HepG2 (cell line): ENCODE data around the gene ANTKMT. TPM values are rescaled to one million over a fixed set of nuclear protein-coding genes. Genes with fewer than 3 reads are reported as not detected.

Source experiments
- AKAP8 ChIP-seq: sonication (generic); formaldehyde crosslinking; IDR thresholded peaks from 2 replicates; pipeline ENCODE4 v1.5.1; 2020; ENCODE audit warnings: mild to moderate bottlenecking, missing genetic modification reagents
- FOSL1 ChIP-seq: sonication (generic); formaldehyde crosslinking; IDR thresholded peaks from 2 replicates; pipeline ENCODE4 v1.9.0; 2021; ENCODE audit warnings: missing genetic modification reagents, borderline replicate concordance
- GATAD2A ChIP-seq: IDR thresholded peaks from 2 replicates; pipeline ENCODE4 v1.6.1; 2016
- KLF15 ChIP-seq: sonication (generic); formaldehyde crosslinking; IDR thresholded peaks from 2 replicates; pipeline ENCODE4 v1.8.1; 2023; ENCODE audit warnings: borderline replicate concordance, mild to moderate bottlenecking, inconsistent platforms, missing genetic modification reagents, mixed read lengths
- MED13 ChIP-seq: sonication (generic); formaldehyde crosslinking; IDR thresholded peaks from 2 replicates; pipeline ENCODE4 v1.5.0; 2020; ENCODE audit warnings: missing genetic modification reagents
- NR3C1 ChIP-seq: sonication (generic); formaldehyde crosslinking; IDR thresholded peaks from 2 replicates; pipeline ENCODE4 v1.4.0; 2020; ENCODE audit warnings: missing genetic modification reagents
- RFX3 ChIP-seq: IDR thresholded peaks from 2 replicates; pipeline ENCODE4 v1.6.1; 2016; ENCODE audit warnings: missing biosample characterization, missing genetic modification reagents
- ZNF430 ChIP-seq: sonication (generic); formaldehyde crosslinking; IDR thresholded peaks from 2 replicates; pipeline ENCODE4 v1.9.0; 2021; ENCODE audit warnings: mild to moderate bottlenecking, missing genetic modification reagents
- ZSCAN25 ChIP-seq: sonication (generic); formaldehyde crosslinking; IDR thresholded peaks from 2 replicates; pipeline ENCODE4 v1.8.0; 2022; ENCODE audit warnings: mild to moderate bottlenecking, missing genetic modification reagents
- polyA plus RNA-seq, 8 experiments: library from polyadenylated mRNA; depleted of rRNA in 3 of 8; stranded (reverse) in 7 of 8; unstranded in 1 of 8; fragments of >200 nt; fragmentation: Illumina TruSeq in 4 of 8; extraction: Trizol in 4 of 8; gene quantifications; 2 replicates each; pipeline versions ENCODE4 v1.2.1 to v1.2.3, GENCODE V29; 2011 to 2016; ENCODE audit warnings: low read depth in 4 of 8, missing spikeins in 1 of 8, mixed read lengths in 1 of 8; ENCODE audit not compliant: insufficient read depth in 1 of 8
- total RNA-seq, 5 experiments: library from RNA; depleted of rRNA; stranded (reverse); fragments of >200 nt; fragmentation: Illumina TruSeq; extraction: Trizol; gene quantifications; 2 replicates each; pipeline ENCODE4 v1.2.3, GENCODE V29; 2016; ENCODE audit warnings: low read depth in 1 of 5
- TF ChIP-seq, protein P1 (sequence below): sonication (generic); formaldehyde crosslinking; IDR thresholded peaks from 2 replicates; pipeline ENCODE4 v1.4.0; 2020; ENCODE audit warnings: missing genetic modification reagents
- TF ChIP-seq, protein P2 (sequence below): sonication (generic); formaldehyde crosslinking; IDR thresholded peaks from 2 replicates; pipeline ENCODE4 v1.4.0; 2020; ENCODE audit warnings: missing genetic modification reagents
- TF ChIP-seq, protein P3 (sequence below): IDR thresholded peaks from 2 replicates; pipeline ENCODE4 v1.6.1; 2016; ENCODE audit warnings: control low read depth
- TF ChIP-seq, protein P4 (sequence below): sonication (generic); formaldehyde crosslinking; IDR thresholded peaks from 2 replicates; pipeline ENCODE4 v1.9.0; 2021; ENCODE audit warnings: mild to moderate bottlenecking, missing genetic modification reagents
- TF ChIP-seq, protein P5 (sequence below): IDR thresholded peaks from 2 replicates; pipeline ENCODE4 v1.6.1; 2016

Gene ANTKMT
- total and polyA plus RNA-seq, 2 of the 13 experiments (the other 11 are each of a cell fraction or from before 2014, with no cell fraction given), result 7.5 to 47.8 TPM

DNA sequence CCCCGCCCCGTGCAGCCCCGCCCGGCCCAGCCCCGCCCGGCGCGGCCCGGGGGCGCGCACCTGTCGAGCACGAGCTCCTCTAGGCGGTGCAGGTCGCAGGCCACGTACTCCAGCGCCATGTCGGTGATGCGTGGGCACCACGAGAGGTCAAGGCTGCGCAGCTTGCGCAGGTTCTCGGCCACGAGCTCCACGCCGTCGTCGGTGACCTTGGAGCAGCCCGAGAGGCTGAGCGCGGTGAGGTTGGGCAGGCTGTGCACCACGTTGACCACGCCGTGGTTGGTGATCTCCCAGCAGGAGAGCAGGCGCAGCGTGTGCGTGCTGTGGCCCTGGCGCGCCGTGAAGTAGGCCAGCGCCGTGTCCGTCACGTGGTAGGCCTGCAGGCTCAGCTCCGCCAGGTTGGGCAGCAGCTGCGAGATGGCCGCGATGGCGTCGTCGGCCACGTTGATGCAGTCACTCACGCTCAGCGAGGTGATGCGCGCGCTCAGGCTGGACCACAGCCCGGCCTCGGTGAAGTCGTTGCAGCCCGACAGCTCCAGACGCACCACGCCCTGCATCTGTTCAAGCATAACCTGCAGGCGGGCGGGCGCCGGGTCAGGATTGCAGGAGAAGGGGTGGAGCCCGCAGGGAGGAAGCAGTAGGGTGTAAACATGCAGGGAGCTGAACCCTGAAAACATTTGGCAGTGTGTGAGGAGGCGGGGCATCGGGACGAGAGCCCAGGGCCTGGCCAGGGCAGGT is 25.4 kb upstream of the ANTKMT start (continued):
- TF ChIP-seq, protein P1, sequence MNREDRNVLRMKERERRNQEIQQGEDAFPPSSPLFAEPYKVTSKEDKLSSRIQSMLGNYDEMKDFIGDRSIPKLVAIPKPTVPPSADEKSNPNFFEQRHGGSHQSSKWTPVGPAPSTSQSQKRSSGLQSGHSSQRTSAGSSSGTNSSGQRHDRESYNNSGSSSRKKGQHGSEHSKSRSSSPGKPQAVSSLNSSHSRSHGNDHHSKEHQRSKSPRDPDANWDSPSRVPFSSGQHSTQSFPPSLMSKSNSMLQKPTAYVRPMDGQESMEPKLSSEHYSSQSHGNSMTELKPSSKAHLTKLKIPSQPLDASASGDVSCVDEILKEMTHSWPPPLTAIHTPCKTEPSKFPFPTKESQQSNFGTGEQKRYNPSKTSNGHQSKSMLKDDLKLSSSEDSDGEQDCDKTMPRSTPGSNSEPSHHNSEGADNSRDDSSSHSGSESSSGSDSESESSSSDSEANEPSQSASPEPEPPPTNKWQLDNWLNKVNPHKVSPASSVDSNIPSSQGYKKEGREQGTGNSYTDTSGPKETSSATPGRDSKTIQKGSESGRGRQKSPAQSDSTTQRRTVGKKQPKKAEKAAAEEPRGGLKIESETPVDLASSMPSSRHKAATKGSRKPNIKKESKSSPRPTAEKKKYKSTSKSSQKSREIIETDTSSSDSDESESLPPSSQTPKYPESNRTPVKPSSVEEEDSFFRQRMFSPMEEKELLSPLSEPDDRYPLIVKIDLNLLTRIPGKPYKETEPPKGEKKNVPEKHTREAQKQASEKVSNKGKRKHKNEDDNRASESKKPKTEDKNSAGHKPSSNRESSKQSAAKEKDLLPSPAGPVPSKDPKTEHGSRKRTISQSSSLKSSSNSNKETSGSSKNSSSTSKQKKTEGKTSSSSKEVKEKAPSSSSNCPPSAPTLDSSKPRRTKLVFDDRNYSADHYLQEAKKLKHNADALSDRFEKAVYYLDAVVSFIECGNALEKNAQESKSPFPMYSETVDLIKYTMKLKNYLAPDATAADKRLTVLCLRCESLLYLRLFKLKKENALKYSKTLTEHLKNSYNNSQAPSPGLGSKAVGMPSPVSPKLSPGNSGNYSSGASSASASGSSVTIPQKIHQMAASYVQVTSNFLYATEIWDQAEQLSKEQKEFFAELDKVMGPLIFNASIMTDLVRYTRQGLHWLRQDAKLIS (CRISPR knock-in tag), result no peak
- 0 out of 2 replicates have a peak, but pooled peaks have one; percentile 7 for TF ChIP-seq NR3C1 (CRISPR knock-in tag)
- no peak for TF ChIP-seq ZNF430
- TF ChIP-seq KLF15 (CRISPR knock-in tag), result no peak; the same call in 1 of the 2 replicates
- TF ChIP-seq AKAP8 (CRISPR knock-in tag), result peak; percentile 52; the same call in 1 of the 2 replicates
- TF ChIP-seq, protein P2, sequence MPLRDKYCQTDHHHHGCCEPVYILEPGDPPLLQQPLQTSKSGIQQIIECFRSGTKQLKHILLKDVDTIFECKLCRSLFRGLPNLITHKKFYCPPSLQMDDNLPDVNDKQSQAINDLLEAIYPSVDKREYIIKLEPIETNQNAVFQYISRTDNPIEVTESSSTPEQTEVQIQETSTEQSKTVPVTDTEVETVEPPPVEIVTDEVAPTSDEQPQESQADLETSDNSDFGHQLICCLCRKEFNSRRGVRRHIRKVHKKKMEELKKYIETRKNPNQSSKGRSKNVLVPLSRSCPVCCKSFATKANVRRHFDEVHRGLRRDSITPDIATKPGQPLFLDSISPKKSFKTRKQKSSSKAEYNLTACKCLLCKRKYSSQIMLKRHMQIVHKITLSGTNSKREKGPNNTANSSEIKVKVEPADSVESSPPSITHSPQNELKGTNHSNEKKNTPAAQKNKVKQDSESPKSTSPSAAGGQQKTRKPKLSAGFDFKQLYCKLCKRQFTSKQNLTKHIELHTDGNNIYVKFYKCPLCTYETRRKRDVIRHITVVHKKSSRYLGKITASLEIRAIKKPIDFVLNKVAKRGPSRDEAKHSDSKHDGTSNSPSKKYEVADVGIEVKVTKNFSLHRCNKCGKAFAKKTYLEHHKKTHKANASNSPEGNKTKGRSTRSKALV (CRISPR knock-in tag), result peak; percentile 99
- TF ChIP-seq, protein P3, sequence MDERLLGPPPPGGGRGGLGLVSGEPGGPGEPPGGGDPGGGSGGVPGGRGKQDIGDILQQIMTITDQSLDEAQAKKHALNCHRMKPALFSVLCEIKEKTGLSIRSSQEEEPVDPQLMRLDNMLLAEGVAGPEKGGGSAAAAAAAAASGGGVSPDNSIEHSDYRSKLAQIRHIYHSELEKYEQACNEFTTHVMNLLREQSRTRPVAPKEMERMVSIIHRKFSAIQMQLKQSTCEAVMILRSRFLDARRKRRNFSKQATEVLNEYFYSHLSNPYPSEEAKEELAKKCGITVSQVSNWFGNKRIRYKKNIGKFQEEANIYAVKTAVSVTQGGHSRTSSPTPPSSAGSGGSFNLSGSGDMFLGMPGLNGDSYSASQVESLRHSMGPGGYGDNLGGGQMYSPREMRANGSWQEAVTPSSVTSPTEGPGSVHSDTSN, result no peak
- no peak for TF ChIP-seq ZSCAN25 (CRISPR knock-in tag)
- TF ChIP-seq MED13, result no peak
- TF ChIP-seq RFX3 (CRISPR knock-in tag), result no peak
- no peak for TF ChIP-seq FOSL1
- TF ChIP-seq, protein P4, sequence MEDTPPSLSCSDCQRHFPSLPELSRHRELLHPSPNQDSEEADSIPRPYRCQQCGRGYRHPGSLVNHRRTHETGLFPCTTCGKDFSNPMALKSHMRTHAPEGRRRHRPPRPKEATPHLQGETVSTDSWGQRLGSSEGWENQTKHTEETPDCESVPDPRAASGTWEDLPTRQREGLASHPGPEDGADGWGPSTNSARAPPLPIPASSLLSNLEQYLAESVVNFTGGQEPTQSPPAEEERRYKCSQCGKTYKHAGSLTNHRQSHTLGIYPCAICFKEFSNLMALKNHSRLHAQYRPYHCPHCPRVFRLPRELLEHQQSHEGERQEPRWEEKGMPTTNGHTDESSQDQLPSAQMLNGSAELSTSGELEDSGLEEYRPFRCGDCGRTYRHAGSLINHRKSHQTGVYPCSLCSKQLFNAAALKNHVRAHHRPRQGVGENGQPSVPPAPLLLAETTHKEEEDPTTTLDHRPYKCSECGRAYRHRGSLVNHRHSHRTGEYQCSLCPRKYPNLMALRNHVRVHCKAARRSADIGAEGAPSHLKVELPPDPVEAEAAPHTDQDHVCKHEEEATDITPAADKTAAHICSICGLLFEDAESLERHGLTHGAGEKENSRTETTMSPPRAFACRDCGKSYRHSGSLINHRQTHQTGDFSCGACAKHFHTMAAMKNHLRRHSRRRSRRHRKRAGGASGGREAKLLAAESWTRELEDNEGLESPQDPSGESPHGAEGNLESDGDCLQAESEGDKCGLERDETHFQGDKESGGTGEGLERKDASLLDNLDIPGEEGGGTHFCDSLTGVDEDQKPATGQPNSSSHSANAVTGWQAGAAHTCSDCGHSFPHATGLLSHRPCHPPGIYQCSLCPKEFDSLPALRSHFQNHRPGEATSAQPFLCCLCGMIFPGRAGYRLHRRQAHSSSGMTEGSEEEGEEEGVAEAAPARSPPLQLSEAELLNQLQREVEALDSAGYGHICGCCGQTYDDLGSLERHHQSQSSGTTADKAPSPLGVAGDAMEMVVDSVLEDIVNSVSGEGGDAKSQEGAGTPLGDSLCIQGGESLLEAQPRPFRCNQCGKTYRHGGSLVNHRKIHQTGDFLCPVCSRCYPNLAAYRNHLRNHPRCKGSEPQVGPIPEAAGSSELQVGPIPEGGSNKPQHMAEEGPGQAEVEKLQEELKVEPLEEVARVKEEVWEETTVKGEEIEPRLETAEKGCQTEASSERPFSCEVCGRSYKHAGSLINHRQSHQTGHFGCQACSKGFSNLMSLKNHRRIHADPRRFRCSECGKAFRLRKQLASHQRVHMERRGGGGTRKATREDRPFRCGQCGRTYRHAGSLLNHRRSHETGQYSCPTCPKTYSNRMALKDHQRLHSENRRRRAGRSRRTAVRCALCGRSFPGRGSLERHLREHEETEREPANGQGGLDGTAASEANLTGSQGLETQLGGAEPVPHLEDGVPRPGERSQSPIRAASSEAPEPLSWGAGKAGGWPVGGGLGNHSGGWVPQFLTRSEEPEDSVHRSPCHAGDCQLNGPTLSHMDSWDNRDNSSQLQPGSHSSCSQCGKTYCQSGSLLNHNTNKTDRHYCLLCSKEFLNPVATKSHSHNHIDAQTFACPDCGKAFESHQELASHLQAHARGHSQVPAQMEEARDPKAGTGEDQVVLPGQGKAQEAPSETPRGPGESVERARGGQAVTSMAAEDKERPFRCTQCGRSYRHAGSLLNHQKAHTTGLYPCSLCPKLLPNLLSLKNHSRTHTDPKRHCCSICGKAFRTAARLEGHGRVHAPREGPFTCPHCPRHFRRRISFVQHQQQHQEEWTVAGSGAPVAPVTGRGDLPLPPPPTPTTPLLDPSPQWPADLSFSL (CRISPR knock-in tag), result 0 out of 2 replicates have a peak, but pooled peaks have one; percentile 21
- TF ChIP-seq, protein P5, sequence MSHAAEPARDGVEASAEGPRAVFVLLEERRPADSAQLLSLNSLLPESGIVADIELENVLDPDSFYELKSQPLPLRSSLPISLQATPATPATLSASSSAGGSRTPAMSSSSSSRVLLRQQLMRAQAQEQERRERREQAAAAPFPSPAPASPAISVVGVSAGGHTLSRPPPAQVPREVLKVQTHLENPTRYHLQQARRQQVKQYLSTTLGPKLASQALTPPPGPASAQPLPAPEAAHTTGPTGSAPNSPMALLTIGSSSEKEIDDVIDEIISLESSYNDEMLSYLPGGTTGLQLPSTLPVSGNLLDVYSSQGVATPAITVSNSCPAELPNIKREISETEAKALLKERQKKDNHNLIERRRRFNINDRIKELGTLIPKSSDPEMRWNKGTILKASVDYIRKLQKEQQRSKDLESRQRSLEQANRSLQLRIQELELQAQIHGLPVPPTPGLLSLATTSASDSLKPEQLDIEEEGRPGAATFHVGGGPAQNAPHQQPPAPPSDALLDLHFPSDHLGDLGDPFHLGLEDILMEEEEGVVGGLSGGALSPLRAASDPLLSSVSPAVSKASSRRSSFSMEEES, result peak; percentile 52; the same call in 1 of the 2 replicates
- TF ChIP-seq GATAD2A (CRISPR knock-in tag), result no peak; the same call in 1 of the 2 replicates
